ENCODE measurements around the gene LRWD1.
A peak's percentile ranks its signal among the peaks of the same experiment; 100 is the strongest.

Gene LRWD1

DNA sequence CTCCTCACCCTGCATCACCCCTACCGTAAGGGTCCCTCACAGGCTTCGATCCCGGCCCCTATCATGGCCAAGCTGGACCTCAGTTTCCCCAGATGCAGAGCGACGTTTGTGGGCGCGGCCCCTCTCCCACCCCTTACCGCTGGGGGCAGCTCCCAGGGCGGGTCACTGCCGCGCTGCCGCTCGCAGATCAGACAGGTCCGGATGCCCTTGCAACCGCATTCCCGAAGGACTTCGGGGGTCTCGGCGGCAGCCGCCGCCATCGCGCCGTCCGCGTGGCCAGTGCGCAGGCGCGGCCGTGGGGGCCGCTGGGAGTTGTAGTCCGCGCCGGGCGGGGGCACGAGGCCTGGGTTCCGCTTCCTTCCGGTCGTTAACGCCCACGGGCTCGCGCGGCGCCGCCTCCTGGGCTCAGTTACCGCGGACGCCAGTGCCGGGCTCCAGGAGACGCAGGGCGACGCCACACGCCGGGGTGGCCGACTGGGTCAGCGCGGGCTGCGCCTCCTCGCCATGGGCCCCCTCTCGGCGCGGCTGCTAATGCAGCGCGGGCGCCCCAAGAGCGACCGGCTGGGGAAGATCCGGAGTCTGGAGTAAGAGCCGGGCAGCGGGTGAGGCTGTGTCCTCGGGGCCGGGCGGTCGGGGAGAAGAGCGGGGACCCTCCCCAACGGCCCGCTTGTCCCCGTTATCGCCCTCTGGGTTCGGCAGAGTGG lies at the start of gene LRWD1, which contains the start of gene ALKBH4:
TSS of gene LRWD1 (plus strand) at position 408 of the 704 bp plus-strand sequence. CDS start at position 505, 97 bp downstream.
TSS of gene ALKBH4 (minus strand) at position 287 of the 704 bp plus-strand sequence. CDS start at position 260, 27 bp downstream.
- peak; percentile 81 for DNase-seq

DNA sequence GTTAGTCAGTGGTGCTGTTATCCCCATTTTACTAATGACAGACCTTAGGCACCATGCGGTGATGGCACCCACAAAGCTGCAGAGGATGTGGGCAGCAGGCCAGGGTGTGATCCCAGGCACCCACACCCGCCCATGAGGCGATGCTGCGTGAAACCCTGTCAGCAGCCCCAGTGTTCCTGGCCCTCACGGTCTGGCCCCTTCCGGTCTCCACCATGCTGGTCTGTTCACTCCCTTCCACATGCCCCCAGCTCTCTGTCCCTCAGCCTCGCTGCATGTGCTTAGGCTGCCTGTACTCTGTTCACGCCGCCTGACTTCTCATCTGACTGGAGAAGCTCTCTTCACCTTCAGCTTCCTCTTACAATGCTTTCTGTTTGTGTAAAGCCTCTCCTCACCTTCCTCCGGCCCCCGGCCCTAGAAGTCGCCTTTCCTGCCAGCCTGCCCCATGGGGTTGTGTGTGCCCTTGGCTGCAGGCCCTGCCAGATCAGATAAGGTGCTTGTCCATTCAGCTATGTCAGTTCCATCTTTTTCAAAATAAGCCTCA lies 49.0 kb upstream of the LRWD1 start:
- DNase-seq = no peak

DNA sequence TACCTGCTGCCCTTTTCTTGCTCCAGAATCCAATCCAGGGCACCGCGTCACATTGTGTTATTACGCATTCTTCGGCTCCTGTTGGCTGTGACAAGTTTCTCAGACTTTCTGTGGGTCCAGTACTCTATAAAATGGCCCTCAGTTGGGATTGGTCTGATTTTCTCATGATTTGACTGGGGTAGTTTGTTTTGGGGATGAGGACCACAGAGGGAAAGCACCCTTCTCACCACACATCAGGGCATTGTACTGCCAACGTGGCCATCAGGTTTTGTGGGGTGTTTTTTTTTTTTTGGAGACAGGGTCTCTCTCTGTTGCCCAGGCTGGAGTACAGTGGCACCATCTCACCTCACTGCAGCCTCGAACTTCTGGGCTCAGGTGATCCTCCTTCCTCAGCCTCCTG lies 48.4 kb upstream of the LRWD1 start:
- DNase-seq = no peak

DNA sequence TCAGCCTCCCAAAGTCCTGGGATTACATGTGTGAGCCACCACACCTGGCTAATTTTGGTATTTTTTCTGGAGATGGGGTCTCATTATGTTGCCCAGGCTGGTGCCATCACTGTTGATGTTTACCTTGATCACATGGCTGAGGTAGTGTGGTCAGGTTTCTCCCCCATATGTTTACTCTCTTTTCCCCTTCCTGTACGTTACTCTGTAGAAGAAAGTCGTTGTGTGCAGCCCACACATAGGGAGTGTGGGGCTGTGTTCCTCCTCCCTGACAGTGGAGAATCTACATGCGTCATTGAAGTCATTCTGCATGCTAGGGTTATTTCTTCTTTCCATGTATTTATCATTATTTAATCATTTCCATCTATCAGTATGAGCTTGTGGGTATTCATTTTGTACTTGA lies 47.7 kb upstream of the LRWD1 start:
- DNase-seq = no peak

DNA sequence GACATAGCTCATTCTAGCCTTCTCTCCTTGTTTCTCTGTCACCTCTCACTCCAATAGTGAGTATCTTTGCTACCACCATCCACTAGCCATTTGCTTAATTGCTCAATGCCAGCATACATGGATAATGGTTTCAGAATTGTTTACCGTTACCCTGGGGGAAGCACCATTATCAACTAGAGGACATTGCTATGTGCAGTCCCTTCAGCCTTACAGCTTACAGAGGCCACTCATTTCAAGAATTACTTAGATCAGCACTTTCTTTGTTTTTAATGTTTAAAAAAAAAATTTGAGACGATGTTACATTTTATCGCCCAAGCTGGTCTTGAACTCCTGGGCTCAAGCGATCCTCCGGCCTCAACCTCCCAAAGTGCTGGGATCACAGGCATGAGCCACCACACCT lies 46.2 kb upstream of the LRWD1 start:
- no peak for DNase-seq

DNA sequence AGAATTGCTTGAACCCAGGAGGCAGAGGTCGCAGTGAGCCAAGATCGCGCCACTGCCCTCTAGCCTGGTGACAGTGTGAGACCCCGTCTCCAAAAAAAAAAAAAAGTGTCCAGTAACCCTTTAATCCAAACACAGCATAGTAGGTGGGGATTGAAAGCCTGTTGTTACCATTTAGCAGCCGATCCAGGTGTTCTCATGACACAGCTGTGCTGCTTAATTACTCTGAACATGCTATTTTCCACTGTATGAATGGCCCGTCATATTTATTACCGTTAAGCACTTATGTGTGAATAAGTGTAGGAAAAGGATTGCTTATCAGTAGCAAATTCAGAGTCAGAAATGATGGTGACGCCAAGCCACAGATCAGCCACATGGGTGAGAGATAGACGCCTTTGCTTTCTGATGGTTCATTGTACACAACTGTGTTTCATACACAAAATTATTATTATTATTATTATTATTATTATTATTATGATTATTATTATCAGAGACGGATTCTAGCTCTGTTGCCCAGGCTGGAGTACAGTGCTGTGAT lies 43.0 kb upstream of the LRWD1 start:
- DNase-seq = no peak

DNA sequence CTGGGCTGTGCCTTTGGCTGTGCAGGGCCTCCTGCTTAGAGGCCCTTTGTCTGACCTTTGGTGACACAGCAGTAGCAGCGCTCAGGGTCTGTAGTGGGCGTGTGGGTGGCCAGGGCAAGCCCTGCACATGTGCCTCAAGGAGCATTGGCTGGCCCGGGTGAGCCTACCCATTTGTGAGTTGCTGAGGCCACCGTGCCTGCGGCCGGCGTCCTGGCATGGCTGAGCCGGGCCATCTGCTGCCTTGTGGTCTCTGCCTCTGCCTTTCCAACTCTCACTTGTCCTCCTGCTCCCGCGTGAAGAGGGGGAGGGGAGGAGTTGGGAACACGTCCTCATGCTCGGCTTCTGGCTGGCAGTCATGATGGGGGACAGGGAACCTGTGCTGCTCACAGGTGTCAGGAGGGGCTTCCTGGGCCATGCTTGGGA lies 40.6 kb upstream of the LRWD1 start:
- DNase-seq = no peak

DNA sequence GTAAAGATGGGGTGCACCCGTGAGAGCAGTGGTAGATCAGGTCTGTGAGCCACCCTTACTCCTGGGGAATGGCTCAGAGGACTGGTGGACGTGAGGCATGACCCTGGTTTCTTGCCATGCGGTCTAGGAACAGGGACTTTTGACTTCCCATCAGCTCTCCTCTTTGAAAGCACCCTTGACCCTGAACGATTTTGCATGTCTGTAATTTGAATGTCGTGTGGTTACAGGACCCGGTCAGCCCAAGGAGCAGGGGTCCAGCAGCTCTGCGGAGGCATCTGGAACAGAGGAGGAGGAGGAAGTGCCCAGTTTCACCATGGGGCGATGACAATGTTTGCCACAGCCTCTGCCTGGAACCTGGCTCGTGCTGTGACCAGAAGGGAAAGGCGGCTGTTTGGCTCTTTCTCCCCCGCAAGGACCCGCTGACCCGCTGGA lies 40.0 kb upstream of the LRWD1 start:
- DNase-seq = no peak

DNA sequence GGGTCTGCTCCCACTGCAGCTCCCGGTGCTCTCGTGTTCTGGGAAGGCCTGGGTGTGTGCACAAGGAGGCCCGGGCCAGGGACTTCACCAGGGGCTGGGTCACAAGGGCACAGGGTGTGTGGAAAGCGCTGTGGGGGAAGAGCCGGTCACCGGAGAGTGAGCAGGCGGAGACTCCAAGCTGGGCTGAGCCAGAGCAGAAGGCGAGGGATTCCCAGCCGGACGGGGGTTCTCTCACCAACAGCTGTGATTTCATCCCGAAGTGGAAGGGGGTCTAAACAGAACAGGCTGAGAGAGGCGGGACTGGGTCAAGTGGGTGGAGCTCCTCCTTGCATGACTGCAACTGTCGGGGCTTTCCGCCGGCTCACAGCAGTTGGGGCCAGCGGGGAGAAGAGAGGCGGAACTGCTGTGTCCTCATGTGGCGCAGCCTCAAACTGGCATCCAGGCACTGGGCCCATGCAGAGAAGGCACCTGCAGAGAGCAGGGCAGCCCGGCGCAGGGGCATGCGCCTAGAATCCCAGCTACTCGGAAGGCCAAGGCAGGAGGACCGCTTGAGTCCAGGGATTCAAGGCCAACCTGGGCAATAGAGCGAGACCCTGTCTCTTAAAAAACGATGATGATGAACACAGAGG lies 39.0 kb upstream of the LRWD1 start:
- DNase-seq = no peak

DNA sequence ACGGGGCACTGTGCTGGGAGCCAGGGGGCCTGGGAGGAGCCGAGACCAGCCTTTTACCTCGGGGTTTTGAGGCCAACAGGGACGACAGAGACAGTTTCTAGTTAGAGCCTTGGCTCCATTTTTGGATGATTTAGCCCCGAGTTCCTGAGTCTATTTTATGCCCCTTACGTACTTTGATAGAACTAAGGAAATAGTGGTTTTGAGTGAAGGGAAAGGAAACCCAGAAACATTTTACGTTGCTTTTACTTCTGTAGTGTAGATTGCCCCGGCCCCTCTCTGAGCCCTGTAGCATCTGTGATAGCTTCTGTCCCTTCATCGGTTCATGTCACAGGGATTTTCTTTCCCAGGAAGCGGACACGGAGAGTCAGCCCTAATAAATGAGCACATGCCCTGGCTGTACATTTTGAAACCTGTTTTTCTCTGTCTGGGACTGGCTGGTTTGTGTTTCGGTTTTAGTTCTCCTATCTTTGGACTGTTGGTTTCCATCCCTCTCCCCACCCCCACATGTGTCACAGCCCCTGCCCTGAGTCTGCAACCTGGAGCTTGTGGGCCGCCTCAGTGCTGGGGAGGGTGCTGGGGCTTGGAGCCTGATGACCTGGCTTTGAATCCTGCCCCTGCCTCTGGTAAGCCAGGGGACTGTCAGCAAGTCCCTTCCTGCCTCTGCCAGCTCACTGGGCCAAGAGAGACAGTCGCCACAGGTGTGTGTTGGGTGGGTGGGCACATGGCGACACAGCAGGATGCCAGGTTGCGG lies 38.3 kb upstream of the LRWD1 start:
- no peak for DNase-seq

DNA sequence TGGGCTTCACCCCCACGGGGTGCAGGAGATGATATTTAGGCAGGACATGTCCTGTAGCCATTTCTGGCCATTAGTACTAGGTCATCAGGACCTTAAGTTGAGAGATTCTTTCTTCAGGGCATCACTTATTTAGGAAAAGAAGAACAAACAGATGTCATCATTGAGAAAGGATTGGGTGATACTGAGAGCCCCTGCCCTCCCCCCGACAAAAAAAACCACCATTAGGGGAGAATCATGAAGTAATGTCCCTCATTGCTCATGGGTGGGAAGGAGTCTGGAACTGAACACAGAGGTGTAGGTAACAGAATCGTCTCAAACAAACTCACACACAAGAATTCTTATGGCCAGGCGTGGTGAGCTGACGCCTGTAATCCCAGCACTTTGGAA lies 37.8 kb upstream of the LRWD1 start:
- DNase-seq = no peak

DNA sequence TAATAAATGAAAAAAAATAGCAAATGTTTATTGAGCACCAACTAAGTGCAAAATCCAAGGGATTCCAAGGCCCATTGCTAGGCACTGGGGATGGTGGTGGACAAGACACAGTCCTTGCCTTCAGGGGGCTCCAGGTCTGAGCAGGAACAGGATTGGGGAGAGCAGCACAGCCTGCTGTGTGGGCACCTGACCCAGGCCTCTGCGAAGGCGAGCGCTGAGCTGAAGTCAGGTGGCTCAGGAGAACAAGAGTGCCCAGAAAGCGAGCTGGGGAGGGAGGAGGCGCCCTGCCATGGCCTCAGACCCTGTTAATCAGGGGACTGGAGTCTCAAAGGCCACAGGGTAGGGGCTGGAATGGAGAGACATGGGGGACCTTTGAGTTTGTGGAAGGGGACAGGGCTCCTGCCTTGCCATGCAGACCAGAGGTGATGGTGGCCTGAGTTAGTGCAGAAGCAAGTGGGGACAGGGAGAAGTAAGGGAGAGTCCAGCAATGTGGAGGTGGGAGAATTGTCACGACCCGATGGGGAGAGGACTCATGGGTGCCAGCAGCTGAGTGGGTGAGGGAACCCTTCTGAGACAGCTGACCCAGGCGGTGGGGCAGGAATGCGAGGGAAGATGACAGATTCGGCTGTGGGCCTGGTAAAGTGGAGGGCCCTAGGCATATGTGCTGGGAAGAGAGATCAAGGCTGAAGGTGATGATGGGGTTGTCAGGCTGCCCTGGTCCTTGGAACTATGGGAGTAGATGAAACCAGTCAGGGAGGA lies 35.5 kb upstream of the LRWD1 start:
- no peak for DNase-seq

DNA sequence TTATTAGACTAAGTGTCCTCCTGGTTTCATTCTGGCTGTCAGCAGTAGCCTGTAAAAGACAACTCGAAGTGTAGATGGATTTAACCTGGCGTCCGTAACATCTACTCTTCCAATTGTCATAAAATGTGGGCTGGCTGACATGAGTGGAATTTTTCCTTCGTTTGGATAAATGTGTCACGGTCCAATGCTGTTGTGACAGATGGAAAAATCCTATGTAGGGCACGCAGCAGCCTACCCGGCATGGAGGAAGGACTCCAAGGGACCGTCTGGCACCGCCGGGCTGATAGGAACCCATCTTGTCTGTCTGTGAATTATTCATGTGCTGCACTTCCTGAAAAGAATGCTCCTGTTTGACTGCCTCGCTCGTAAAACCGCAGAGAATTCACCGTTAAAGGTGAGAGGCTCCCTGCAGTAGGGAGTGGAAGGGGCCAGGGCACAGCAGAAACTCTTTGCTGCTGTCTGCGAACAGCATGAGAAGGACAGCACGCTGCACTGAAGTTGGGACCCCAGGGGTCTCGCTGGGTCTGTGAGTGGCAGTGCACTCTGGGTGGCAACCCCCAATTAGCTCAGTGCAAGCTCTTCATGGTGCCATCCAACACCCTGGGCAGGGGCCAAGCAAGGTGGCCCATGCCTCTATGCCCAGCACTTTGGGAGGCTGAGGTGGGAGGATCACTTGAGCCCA lies 33.0 kb upstream of the LRWD1 start:
- DNase-seq = peak; percentile 68

DNA sequence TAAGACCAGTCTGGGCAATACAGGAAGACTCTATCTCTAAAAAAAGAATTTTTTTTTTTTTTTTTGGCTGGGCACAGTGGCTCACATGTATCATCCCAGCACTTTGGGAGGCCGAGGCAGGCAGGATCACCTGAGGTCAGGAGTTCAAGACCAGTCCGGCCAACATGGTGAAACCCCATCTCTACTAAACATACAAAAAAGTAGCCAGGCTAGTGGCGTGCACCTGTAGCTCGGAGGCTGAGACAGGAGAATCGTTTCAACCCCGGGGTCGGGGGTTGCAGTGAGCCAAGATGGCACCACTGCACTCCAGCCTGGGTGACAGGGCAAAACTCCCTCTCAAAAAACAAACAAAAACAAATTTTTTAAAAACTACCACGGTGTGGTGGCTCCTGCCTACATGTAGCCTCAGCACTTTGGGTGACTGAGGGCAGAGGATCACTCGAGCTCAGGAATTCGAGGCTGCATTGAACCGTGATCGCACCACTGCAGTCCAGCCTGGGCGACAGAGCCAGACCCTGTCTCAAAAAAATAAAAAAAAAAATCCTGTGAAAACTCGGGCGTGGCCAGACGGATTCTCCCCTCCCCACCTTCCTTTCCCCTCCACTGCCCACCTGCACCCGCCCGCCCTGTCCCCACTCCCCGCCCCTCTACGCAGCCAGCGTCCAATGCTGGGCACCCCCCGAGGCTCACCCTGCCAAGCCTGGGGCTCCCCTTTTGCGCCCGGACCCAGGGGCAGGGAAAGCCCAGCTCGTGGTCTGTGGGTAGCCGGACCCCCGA lies 32.2 kb upstream of the LRWD1 start:
- DNase-seq = peak; percentile 21

DNA sequence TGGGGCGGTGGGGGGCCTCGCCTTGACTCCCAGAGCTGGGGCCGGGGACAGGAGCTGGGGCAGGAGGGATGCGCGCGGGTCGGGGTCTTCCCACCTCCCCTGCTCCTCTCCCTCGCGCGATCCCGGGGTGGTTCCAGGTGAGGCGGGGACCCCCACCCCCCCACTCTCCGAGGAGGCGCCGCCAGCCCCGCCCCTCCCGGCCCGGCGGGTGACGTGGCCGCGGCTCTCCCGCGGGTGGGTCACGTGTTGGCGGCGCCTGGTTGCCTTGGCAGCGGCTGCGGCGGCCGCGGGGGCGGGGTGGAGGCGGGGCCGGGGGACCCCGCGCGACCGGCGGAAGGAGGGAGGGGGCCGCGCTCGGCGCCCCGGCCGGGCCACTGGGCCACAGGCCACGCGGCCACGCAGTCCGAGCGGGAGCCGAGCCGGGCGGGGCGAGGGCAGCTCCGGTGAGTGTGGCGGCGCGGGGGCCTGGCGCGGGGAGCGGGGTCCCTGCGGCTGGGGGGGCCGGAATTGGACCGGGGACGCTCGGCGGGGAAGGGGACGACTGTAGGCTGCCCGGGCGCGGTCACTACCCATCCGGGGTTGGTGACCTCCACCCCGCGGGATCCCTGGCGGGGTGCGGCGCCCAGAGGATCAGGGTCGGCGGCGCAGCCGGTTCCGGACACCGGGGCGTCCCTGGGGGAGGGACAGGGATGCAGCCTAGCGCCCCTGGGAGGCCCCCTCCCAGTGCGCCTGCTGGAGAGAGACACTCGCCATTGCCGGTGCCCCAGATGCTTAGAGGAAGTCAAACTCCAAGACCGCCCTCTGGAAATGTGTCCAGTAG lies 31.4 kb upstream of the LRWD1 start, which contains the start of gene ORAI2:
TSS of gene ORAI2 (plus strand) at position 357 of the 820 bp plus-strand sequence. CDS start 5,382 bp downstream, outside the sequence.
- DNase-seq = peak; percentile 42

DNA sequence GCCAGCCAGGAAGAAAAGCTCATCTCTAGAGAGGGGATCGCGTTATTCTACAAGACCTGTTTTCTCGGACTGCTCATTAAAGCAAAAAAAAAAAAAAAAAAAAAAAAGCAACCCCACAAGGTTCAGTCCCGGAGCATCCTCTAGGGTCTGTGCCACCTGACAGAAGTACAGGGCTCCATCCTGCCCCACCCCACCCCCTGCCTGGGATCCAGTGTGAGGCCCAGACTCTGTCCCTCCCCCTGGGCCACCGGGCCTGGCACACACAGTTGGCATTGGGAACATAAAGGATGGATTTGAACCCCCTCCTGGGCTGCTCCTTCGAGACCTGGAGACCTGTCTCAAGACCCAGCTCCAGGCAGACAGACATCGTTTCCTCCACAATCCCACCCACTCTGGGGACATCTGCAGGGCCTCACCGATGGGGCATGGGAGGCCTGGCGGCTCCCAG lies 30.7 kb upstream of the LRWD1 start:
- DNase-seq = no peak

DNA sequence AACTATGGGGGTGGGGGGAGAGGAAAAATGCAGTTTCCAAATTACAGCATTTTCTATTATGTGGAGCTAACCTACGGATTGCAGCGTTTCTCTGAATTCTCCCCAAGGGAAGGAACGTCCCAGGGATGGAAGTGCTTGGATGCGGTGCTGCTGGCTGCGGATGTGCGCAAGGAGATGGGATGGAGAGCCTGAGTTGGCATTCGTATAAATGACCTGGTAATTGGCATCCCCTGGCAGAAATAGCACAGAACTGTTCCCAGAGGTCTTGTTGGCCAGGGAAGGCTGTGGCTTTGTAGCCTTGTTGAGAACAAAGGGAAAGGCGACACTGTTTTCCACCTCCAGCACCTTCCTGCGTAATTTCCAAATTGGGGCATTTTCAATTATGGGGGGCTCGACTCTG lies 28.7 kb upstream of the LRWD1 start:
- DNase-seq = no peak

DNA sequence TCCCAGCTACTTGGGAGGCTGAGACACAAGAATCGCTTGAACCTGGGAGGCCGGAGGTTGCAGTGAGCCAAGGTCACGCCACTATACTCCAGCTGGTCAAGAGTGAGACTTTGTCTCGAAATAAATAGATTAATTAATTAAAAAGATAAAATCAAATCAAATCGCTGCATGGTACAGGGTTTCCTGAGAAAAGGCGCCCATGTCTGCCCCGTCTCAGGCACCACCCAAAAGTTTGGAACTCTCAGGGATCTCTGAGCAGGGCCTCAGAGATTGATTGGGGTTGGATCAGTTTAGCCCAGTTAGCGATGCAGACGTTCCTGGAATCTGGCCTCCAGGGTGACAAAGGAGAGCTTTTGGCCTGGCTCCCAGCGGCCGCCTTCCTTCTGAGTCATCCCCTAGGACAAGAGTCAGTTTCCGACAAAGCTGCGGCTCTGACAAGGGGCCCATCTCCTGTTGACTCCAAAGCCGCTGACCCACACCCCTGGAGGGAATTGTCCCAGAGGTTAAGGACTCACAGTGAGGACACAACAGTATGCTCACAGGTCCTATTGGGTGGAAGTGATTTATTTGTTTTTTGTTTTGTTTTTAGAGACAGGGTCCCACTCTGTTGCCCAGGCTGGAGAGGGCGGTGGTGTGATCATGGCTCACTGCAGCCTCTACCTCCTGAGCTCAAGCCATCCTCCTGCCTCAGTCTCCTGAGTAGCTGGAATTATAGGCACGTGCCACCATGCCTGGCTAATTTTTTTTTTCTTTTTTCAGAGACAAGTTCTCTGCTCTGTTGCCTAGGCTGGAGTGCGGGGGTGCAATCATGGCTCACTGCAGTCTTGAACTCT lies 24.6 kb upstream of the LRWD1 start:
- no peak for DNase-seq
